GM19463 (cell line): Measurements from ENCODE around the gene DLG2.

ENCODE experiments used
- ATAC-seq: cut with Tn5 transposase; IDR thresholded peaks from one replicate; pipeline ENCODE4 v1.9.1; 2021; ENCODE audit warnings: mild to moderate bottlenecking, moderate library complexity; ENCODE audit not compliant: unreplicated experiment

DLG2 gene

DNA sequence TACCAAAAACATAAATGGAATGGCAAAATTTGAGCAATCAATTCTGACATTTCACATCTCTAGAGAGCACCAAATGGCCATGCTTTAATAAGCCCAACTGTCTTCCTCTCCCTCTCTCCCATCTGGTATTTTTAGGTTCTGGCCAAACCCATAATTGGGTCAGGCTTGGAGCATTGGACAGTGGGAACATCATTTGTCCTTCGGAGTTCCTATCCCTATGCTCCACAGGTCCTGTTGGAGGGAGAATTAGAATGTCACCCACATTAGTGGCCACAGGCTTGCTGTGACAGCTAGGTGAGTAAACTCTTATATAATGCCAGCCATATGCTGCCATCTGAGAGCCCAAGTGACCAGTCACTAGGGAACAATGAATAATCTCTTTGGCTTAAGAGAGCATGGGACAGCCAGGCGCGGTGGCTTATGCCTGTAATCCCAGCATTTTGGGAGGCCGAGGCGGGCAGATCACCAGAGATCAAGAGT lies 2090.0 kb downstream of the DLG2 start:
- ATAC-seq: no peak

DNA sequence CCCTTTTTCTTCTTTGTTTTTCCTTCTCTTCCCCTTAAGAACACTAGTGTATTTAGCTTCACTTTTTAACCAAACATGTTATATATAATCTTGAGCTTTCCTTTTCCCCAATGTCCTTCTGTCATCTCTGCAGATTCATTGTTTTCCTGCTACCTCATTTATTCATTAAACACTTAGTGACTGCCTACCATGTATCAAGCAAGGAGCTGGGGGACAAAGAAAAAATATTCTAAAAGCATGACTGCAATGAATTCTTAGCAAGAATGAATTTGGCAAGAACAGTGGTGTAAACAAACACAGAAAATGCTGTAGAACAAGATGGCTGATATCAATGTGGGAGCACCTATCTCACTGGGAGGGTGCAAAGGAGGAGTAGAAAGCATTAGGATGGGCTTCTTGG lies 2094.0 kb downstream of the DLG2 start:
- ATAC-seq: no peak

DNA sequence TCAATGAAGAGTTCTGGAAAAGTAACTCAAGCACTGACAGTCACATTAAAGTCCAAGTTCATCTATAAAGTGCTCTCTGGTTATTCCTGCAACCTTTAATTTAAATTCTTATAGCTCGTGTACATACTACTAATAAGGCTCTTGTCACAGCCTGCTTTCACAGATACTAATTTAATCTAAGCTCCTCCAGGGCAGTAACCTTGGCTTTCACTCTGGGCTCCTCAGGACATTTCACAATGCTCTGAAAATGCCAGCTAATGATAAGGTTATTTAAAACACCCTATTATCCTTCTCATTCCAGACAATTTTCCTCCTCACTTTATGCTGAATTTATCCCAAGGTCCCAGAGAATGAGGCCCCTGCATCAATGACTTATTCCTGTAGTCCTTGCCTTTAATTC lies 2098.3 kb downstream of the DLG2 start:
- ATAC-seq: no peak

DNA sequence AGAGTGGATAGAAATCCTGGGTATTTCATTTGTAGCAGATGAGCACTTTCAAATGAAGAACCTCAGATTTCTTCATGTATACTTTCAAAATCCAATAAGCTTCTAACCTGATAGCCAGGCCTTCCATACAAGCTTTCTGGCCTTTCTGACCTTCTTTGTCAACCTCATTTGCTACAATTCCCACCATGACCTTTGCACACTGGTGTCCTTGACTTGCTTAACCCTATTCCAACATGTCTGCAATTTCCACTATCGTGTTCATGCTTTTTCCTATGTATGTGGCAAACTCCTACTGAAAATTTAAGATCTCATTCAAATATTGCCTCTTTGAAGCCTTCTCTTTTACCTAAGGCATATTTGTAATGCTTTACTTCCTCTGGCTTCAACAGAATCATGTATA lies 2098.9 kb downstream of the DLG2 start:
- ATAC-seq: no peak

DNA sequence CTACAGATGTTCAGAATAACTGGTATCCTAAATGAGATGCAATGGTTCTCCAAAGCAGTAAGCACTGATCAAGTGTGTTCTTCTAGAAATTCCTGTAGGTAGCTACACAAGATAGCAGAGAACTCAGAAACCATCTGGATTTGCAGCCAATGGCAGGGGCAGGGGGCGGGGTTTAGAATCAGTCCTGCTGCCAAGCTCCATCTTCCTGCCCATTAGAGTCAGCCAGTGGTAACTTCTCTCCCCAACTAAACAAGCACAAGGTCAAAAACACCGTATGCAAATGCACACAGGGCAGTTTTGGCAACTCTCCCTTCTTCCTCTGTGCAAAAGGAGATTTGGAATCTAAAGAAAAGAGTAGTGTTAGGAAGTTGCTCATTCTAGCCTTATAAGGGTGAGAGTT lies 2103.5 kb downstream of the DLG2 start:
- ATAC-seq: no peak

DNA sequence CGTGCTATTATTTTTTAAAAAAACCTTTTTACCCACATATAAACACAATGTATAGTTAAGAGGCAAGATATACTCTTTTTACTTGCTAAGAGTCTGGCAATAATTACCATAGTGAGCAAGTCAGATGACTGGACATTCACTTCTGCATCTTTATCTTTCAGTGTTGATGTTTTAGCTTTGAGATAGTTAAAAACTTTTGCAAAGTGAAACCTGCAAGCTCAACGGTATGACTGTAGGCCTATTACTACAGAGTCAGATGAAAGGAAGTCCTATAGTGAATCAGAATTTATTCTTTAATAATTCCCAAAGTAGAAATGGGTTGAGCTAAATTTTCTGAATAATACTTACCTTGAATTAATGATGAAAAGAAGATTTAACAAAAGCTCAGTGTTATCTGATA lies 2104.2 kb downstream of the DLG2 start:
- no peak for ATAC-seq

- no peak for ATAC-seq
These were observed 2105.2 kb downstream of the DLG2 start for GRCh38 chr11:83521647-83522596.

DNA sequence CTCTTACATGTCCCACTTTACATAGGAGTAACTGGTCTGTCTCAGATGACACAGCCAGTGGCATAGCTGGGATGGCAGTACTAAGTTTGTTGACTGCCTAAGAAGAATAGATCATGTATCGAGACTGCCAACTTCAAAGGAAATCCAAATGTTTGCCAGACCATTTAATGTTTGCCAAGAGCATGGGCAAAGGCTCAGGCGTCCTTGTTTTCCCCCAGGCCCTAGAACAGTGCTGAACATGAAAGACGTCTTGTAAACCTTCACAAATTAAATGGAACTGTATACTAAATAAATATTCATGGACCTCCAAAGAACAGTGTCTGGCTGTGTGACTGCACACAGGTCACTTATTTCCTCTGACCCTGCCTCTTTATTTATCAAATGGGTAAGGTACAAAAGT lies 2106.3 kb downstream of the DLG2 start:
- ATAC-seq: no peak

- ATAC-seq: no peak
These were observed 2115.5 kb downstream of the DLG2 start for GRCh38 chr11:83511646-83512045.

- no peak for ATAC-seq
These were observed 2116.3 kb downstream of the DLG2 start for GRCh38 chr11:83510530-83511460.

- ATAC-seq: no peak
These were observed 2118.3 kb downstream of the DLG2 start for GRCh38 chr11:83508804-83509203.

DNA sequence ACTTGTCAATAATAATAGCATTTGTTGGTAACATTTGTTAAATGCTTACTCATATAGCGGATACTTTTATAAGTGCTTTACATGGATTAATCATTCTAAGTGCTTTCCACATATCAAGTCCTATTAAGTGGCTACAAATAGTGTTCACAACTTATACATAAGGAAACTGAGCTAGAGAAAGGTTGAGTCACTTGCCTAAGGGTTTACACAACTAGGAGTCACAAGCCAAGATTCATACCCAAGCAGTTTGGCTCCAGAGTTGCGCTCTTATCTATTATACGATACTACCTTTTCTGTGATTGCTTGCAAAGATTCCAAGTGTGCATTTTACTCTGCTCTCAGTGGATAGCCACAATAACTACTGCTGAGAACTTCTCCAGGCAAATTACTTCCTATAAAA lies 2125.1 kb downstream of the DLG2 start:
- ATAC-seq: no peak

- ATAC-seq: no peak
These were observed 2133.2 kb downstream of the DLG2 start for GRCh38 chr11:83493917-83494316.

DNA sequence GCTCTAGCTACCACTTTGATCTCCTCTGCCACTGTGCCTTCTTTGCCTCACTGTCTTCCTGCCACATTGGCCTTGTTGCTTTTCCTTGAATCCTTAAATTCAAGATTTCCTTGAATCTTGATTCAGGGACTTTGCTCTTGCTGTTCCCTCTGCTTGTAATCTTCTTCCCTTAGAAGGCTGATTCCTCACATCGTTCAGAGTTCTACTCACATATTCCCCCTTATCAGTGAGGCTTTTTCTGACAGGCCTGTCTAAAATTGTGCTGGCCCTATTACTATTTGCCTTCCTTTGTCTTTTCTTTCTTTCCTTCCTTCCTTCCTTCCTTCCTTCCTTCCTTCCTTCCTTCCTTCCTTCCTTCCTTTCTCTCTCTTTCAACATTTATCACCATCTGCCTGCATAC lies 2134.1 kb downstream of the DLG2 start:
- ATAC-seq: no peak

GRCh38 chr11:83483808-83484207 lies 2143.3 kb downstream of the DLG2 start:
- no peak for ATAC-seq

DNA sequence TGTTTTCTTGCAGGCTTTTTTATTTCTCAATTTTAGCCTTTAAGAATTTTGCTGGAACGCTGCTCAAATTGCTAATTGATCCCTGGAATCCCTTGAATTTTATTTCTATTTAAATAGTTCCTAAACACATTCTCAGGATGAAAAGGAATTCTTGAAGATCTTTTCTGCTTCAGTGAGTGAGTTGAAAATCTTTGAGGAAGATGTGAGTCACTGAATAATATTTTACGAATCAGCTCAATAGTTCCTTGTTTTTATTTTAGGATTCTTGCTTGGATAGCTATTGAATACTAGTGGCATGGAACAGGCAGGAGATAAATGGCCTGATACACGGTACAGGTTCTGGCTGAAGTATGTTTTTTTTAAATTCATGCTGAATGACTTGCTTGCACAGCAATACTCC lies 2146.3 kb downstream of the DLG2 start:
- ATAC-seq: no peak

- no peak for ATAC-seq
These were observed 2146.9 kb downstream of the DLG2 start for GRCh38 chr11:83480251-83480650.

- no peak for ATAC-seq
These were observed 2149.4 kb downstream of the DLG2 start for GRCh38 chr11:83477772-83478171.

DNA sequence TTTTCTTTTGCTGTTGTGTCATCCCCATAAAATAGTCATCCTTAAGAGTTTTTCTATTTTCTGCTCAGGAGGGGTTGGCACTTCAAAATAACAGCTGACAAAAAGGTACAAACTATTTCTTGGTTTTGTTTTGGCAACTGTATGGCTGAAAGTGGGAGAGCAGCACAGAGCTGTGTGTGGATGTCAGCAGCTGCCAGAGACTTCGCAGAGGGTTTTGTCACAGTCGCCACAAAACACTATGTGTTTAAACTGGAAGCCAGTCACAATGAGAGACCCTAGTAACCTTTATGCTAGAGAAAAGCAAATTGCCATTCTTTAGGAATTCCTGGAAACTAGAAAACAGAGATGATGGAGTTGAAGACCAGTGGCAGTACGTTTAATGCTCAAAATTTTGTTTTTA lies 2151.4 kb downstream of the DLG2 start:
- no peak for ATAC-seq

DNA sequence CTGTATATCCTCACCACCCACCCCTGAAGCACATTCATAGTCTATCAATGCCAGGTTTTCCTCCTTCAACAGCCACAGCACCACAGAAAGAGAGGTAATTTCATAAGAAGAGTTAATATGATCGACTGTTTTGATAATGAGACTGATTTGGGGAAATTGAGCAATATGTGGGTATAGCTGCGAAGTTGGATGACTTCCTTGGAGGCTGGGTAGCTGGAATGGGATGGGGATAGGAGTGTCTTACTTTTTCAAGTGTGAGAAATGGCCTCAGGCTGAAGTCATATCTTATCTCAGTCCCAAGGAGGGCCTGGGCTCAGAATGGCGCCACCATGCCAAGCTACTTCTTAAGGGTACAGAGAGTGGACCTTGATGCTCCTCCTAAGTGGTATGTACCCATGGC lies 2153.4 kb downstream of the DLG2 start:
- no peak for ATAC-seq

DNA sequence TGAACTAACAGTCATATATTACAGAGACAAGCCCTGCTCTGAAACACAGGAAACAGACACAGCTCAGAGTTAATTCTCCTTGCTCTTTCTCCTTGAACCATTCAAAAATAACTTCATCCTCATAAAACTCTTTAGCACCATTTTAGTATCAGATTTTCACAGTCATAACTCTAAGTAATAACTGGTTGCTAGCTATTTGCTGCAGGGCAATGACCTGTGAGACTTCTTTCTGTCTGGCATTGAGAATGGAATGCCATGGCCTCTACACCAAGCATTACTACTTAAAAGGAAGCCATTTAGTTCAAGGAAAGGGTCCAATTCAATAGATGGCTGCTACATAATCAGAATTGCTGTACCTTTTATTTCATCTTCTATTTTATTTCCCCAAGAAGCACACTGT lies 2154.3 kb downstream of the DLG2 start:
- ATAC-seq: no peak
